ENCODE results near the gene PRDM16.

Gene PRDM16

GRCh38 chr1:3155926-3156220 is 86.9 kb downstream of the PRDM16 start:
- no peaks in the 10 kb centered on the region for H3K79me1 ChIP-seq (replicated peaks; ENCODE audit: low read length, poor library complexity, severe bottlenecking)
- H3K14ac ChIP-seq (ENCODE audit: low read length in 2 of 2): no peak overlapping the region
- no peak overlapping the region for H2BK5ac ChIP-seq (ENCODE audit: low read depth, low read length, poor library complexity, severe bottlenecking)
- WGBS: 90% methylated on average over 4 of the region's 5 CpGs
- H3K4me3 ChIP-seq (ENCODE audit: insufficient read depth in 1 of 2, low read depth in 1 of 2, low read length in 2 of 2): no peak overlapping the region
- no peak overlapping the region for H2BK15ac ChIP-seq (ENCODE audit: low read depth, poor library complexity, severe bottlenecking)
- no peak overlapping the region for H3K23ac ChIP-seq (ENCODE audit: low read length in 2 of 2)
- H3K4me1 ChIP-seq (ENCODE audit: control insufficient read depth, insufficient read depth, low read depth, low read length): peaks cover 1% of the 10 kb centered on the region
- H3K9me3 ChIP-seq (ENCODE audit: control insufficient read depth, low read length): no peaks in the 10 kb centered on the region
- H2BK12ac ChIP-seq (ENCODE audit: low read length in 2 of 2): no peak overlapping the region
- no peak overlapping the region for H3K9ac ChIP-seq (ENCODE audit: low read length)
- H3K18ac ChIP-seq (ENCODE audit: low read depth in 1 of 2, low read length in 2 of 2): no peak overlapping the region
- no peak overlapping the region for H3K27ac ChIP-seq (ENCODE audit: low read length, poor library complexity, severe bottlenecking)
- H3K4me2 ChIP-seq (ENCODE audit: low read length, poor library complexity, severe bottlenecking): no peak overlapping the region
- no peak overlapping the region for H3K4ac ChIP-seq (ENCODE audit: low read depth in 1 of 2, low read length in 2 of 2)
- no peak overlapping the region for H2AK5ac ChIP-seq (ENCODE audit: low read length, severe bottlenecking)
- H4K91ac ChIP-seq (ENCODE audit: low read length): no peak overlapping the region
- no peaks in the 10 kb centered on the region for H3K36me3 ChIP-seq (ENCODE audit: control insufficient read depth in 1 of 2, insufficient read depth in 2 of 2, low read depth in 1 of 2, low read length in 2 of 2)
- no peak overlapping the region for H2BK120ac ChIP-seq (ENCODE audit: low read depth, low read length)
- H3K27me3 ChIP-seq (ENCODE audit: control insufficient read depth in 1 of 2, insufficient read depth in 1 of 2, low read length in 2 of 2): peaks cover 0 to 68% of the 10 kb centered on the region in 2 experiments
- DNase-seq: no peak
- H4K8ac ChIP-seq (ENCODE audit: low read length): no peak overlapping the region
- no peak overlapping the region for H2AFZ ChIP-seq (ENCODE audit: low read depth, low read length)

GRCh38 chr1:3156936-3157335 is 87.9 kb downstream of the PRDM16 start:
- H4K91ac ChIP-seq (ENCODE audit: low read length): no peak overlapping the region
- peaks cover 0 to 77% of the 10 kb centered on the region in 2 experiments for H3K27me3 ChIP-seq (ENCODE audit: control insufficient read depth in 1 of 2, insufficient read depth in 1 of 2, low read length in 2 of 2)
- H3K4ac ChIP-seq (ENCODE audit: low read depth in 1 of 2, low read length in 2 of 2): no peak overlapping the region
- H2BK15ac ChIP-seq (ENCODE audit: low read depth, poor library complexity, severe bottlenecking): no peak overlapping the region
- no peak overlapping the region for H3K18ac ChIP-seq (ENCODE audit: low read depth in 1 of 2, low read length in 2 of 2)
- no peak overlapping the region for H3K14ac ChIP-seq (ENCODE audit: low read length in 2 of 2)
- no peak overlapping the region for H3K4me3 ChIP-seq (ENCODE audit: insufficient read depth in 1 of 2, low read depth in 1 of 2, low read length in 2 of 2)
- WGBS: 88% methylated on average over 19 of the region's 19 CpGs
- no peaks in the 10 kb centered on the region for H3K9me3 ChIP-seq (ENCODE audit: control insufficient read depth, low read length)
- no peak overlapping the region for H3K23ac ChIP-seq (ENCODE audit: low read length in 2 of 2)
- H3K4me1 ChIP-seq (ENCODE audit: control insufficient read depth, insufficient read depth, low read depth, low read length): peaks cover 1% of the 10 kb centered on the region
- H4K8ac ChIP-seq (ENCODE audit: low read length): no peak overlapping the region
- no peak overlapping the region for H2BK12ac ChIP-seq (ENCODE audit: low read length in 2 of 2)
- no peak overlapping the region for H3K4me2 ChIP-seq (ENCODE audit: low read length, poor library complexity, severe bottlenecking)
- H2BK120ac ChIP-seq (ENCODE audit: low read depth, low read length): no peak overlapping the region
- H2AFZ ChIP-seq (ENCODE audit: low read depth, low read length): no peak overlapping the region
- DNase-seq: no peak
- no peak overlapping the region for H3K27ac ChIP-seq (ENCODE audit: low read length, poor library complexity, severe bottlenecking)
- H3K79me1 ChIP-seq (replicated peaks; ENCODE audit: low read length, poor library complexity, severe bottlenecking): no peaks in the 10 kb centered on the region
- no peaks in the 10 kb centered on the region for H3K36me3 ChIP-seq (ENCODE audit: control insufficient read depth in 1 of 2, insufficient read depth in 2 of 2, low read depth in 1 of 2, low read length in 2 of 2)
- H3K9ac ChIP-seq (ENCODE audit: low read length): no peak overlapping the region
- no peak overlapping the region for H2BK5ac ChIP-seq (ENCODE audit: low read depth, low read length, poor library complexity, severe bottlenecking)
- no peak overlapping the region for H2AK5ac ChIP-seq (ENCODE audit: low read length, severe bottlenecking)

DNA sequence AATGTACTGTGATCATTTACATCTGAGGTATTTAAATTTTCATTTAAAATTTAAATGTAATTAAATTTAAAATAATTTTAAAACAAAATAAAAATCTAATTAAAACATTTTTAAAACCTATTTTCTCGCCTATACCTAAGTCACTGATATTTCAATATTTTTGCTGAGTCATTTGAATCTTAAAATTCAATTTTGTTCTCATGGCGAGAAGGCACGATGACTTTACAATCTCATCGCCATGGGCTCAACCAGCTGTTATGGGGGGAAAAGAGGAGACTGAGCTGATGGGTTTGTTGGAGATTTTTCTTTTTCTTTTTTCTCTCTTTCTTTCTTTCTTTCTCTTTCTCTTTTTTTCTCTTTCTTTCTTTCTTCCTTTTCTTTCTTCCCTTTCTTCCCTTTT is 89.3 kb downstream of the PRDM16 start:
- no peaks in the 10 kb centered on the region for H3K36me3 ChIP-seq (ENCODE audit: control insufficient read depth in 1 of 2, insufficient read depth in 2 of 2, low read depth in 1 of 2, low read length in 2 of 2)
- no peak overlapping the region for H3K9ac ChIP-seq (ENCODE audit: low read length)
- no peak for DNase-seq
- H2AK5ac ChIP-seq (ENCODE audit: low read length, severe bottlenecking): no peak overlapping the region
- H3K14ac ChIP-seq (ENCODE audit: low read length in 2 of 2): no peak overlapping the region
- H2BK5ac ChIP-seq (ENCODE audit: low read depth, low read length, poor library complexity, severe bottlenecking): no peak overlapping the region
- peaks cover 0 to 75% of the 10 kb centered on the region in 2 experiments for H3K27me3 ChIP-seq (ENCODE audit: control insufficient read depth in 1 of 2, insufficient read depth in 1 of 2, low read length in 2 of 2)
- H3K4me2 ChIP-seq (ENCODE audit: low read length, poor library complexity, severe bottlenecking): no peak overlapping the region
- H3K4ac ChIP-seq (ENCODE audit: low read depth in 1 of 2, low read length in 2 of 2): no peak overlapping the region
- H3K27ac ChIP-seq (ENCODE audit: low read length, poor library complexity, severe bottlenecking): no peak overlapping the region
- no peak overlapping the region for H2BK15ac ChIP-seq (ENCODE audit: low read depth, poor library complexity, severe bottlenecking)
- H3K4me3 ChIP-seq (ENCODE audit: insufficient read depth in 1 of 2, low read depth in 1 of 2, low read length in 2 of 2): no peak overlapping the region
- no peak overlapping the region for H2BK120ac ChIP-seq (ENCODE audit: low read depth, low read length)
- H2AFZ ChIP-seq (ENCODE audit: low read depth, low read length): no peak overlapping the region
- WGBS: 96% methylated on average over 3 of the region's 4 CpGs
- H3K18ac ChIP-seq (ENCODE audit: low read depth in 1 of 2, low read length in 2 of 2): no peak overlapping the region
- H3K79me1 ChIP-seq (replicated peaks; ENCODE audit: low read length, poor library complexity, severe bottlenecking): no peaks in the 10 kb centered on the region
- H4K8ac ChIP-seq (ENCODE audit: low read length): no peak overlapping the region
- no peak overlapping the region for H4K91ac ChIP-seq (ENCODE audit: low read length)
- H2BK12ac ChIP-seq (ENCODE audit: low read length in 2 of 2): no peak overlapping the region
- H3K9me3 ChIP-seq (ENCODE audit: control insufficient read depth, low read length): no peaks in the 10 kb centered on the region
- H3K4me1 ChIP-seq (ENCODE audit: control insufficient read depth, insufficient read depth, low read depth, low read length): peaks cover 1% of the 10 kb centered on the region
- H3K23ac ChIP-seq (ENCODE audit: low read length in 2 of 2): no peak overlapping the region

DNA sequence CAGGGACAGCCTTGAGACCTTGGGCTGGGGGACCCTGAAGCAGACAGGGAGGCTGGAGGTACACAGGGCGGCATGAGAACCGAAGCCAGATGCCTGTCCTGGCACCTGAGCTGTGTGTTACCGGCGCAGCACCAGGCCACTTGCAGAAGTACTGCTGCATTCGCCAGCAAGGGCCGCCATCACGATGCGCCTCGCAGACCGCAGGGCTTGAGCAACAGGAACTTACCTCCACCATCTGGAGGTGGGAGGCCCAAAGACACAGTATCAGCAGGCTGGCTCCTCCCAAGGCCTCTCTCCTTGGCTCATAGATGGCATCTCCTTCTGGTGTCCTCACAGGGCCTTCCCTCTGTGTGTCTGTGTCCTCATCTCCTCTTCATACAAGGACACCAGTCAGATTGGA is 90.1 kb downstream of the PRDM16 start:
- Histone ChIP-seq H2AK5ac (ENCODE audit: low read length, severe bottlenecking) (no peak overlapping the region), H3K9me3 (ENCODE audit: control insufficient read depth, low read length) (no peaks in the 10 kb centered on the region), H2BK12ac (ENCODE audit: low read length in 2 of 2) (no peak overlapping the region), H3K23ac (ENCODE audit: low read length in 2 of 2) (no peak overlapping the region), H2BK15ac (ENCODE audit: low read depth, poor library complexity, severe bottlenecking) (no peak overlapping the region), H3K79me1 (replicated peaks; ENCODE audit: low read length, poor library complexity, severe bottlenecking) (no peaks in the 10 kb centered on the region), H3K4me3 (ENCODE audit: insufficient read depth in 1 of 2, low read depth in 1 of 2, low read length in 2 of 2) (no peak overlapping the region), H3K9ac (ENCODE audit: low read length) (no peak overlapping the region), H3K4me1 (ENCODE audit: control insufficient read depth, insufficient read depth, low read depth, low read length) (peaks cover 1% of the 10 kb centered on the region), H3K27me3 (ENCODE audit: control insufficient read depth in 1 of 2, insufficient read depth in 1 of 2, low read length in 2 of 2) (peaks cover 0 to 75% of the 10 kb centered on the region in 2 experiments), H2BK5ac (ENCODE audit: low read depth, low read length, poor library complexity, severe bottlenecking) (no peak overlapping the region), H3K27ac (ENCODE audit: low read length, poor library complexity, severe bottlenecking) (no peak overlapping the region), H3K4me2 (ENCODE audit: low read length, poor library complexity, severe bottlenecking) (no peak overlapping the region), H3K14ac (ENCODE audit: low read length in 2 of 2) (no peak overlapping the region), H4K91ac (ENCODE audit: low read length) (no peak overlapping the region), H2AFZ (ENCODE audit: low read depth, low read length) (no peak overlapping the region), H3K4ac (ENCODE audit: low read depth in 1 of 2, low read length in 2 of 2) (no peak overlapping the region), H3K18ac (ENCODE audit: low read depth in 1 of 2, low read length in 2 of 2) (no peak overlapping the region), H4K8ac (ENCODE audit: low read length) (no peak overlapping the region), H3K36me3 (ENCODE audit: control insufficient read depth in 1 of 2, insufficient read depth in 2 of 2, low read depth in 1 of 2, low read length in 2 of 2) (no peaks in the 10 kb centered on the region), H2BK120ac (ENCODE audit: low read depth, low read length) (no peak overlapping the region)
- 94% methylated on average over 10 of the region's 10 CpGs for WGBS
- DNase-seq: no peak
